Measurements from ENCODE around the gene SEMA3B.

SEMA3B gene

DNA sequence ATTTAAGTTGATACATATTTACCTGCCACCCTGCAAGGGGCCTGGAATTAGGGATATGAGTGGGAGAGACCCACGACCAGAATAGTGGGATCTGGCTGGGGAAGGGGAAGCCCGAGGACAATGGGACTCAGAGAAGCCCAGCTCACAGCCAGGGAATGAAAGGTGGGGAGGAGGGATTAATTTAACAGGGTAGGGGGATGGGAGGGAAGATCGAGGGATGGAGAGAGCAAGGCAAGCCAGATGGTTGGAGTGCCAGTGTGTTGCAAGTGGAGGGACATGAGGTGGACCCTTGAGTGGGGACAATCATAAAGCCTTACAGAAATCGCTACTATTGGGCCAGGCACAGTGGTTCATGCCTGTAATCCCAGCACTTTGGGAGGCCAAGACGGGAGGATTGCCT lies 37.4 kb upstream of the SEMA3B start:
- H3K9me2 ChIP-seq (replicated peaks; ENCODE audit: insufficient read depth, low read length), result no peaks in the 10 kb centered on the region
- peaks cover 8% of the 10 kb centered on the region for H3K4me1 ChIP-seq (ENCODE audit: low read length)
- no peak overlapping the region for H3K27ac ChIP-seq (ENCODE audit: low read length)
- H3K9ac ChIP-seq (ENCODE audit: low read length), result no peak overlapping the region
- TF ChIP-seq, protein P1, sequence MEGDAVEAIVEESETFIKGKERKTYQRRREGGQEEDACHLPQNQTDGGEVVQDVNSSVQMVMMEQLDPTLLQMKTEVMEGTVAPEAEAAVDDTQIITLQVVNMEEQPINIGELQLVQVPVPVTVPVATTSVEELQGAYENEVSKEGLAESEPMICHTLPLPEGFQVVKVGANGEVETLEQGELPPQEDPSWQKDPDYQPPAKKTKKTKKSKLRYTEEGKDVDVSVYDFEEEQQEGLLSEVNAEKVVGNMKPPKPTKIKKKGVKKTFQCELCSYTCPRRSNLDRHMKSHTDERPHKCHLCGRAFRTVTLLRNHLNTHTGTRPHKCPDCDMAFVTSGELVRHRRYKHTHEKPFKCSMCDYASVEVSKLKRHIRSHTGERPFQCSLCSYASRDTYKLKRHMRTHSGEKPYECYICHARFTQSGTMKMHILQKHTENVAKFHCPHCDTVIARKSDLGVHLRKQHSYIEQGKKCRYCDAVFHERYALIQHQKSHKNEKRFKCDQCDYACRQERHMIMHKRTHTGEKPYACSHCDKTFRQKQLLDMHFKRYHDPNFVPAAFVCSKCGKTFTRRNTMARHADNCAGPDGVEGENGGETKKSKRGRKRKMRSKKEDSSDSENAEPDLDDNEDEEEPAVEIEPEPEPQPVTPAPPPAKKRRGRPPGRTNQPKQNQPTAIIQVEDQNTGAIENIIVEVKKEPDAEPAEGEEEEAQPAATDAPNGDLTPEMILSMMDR (IDR thresholded peaks at IDR 0.05; ENCODE audit: low read length), result no peak
- TF ChIP-seq EZH2phosphoT487 (IDR thresholded peaks at IDR 0.05; ENCODE audit: low read length) (no peak), EZH2 (optimal IDR thresholded peaks at IDR 0.05; ENCODE audit: low read depth, low read length) (no peak)
- no peaks in the 10 kb centered on the region for H3K9me3 ChIP-seq (replicated peaks; ENCODE audit: insufficient read depth, low read length)
- no peaks in the 10 kb centered on the region for H4K20me1 ChIP-seq (ENCODE audit: insufficient read depth, low read length)
- no peaks in the 10 kb centered on the region for H3K27me3 ChIP-seq (replicated peaks; ENCODE audit: insufficient read depth, low read length)
- H3F3A ChIP-seq (ENCODE audit: insufficient read depth, low read length), result peaks cover 5% of the 10 kb centered on the region; the same call in 1 of the 2 replicates
- no peaks in the 10 kb centered on the region for H3K36me3 ChIP-seq (replicated peaks; ENCODE audit: insufficient read depth, low read length)
- DNase-seq, result no peak
- H3K79me2 ChIP-seq (ENCODE audit: low read length), result peaks cover 13% of the 10 kb centered on the region
- no peak overlapping the region for H3K4me2 ChIP-seq (ENCODE audit: low read depth, low read length)
- H2AFZ ChIP-seq (ENCODE audit: low read length), result no peak overlapping the region
- H3K4me3 ChIP-seq (ENCODE audit: low read length), result no peak overlapping the region

DNA sequence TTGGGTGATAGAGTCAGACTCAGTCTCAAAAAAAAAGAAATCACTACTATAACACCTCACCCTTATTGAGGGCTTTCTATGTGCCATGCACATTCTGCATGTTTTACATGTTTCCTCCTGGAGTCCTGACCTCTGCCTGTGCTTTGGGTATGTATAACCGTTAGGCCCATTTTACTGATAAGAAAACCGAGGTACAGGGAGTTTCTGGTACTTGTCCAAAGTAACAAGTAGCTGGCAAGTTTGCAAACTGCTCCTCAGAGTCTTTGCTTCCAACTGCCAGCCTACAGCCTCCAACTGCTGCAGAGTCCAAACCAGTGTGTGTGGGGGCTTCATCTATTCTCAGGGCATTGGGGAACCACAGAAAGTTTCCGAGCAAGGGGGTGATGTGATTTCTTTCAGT lies 36.6 kb upstream of the SEMA3B start:
- no peak for DNase-seq
- Histone ChIP-seq H3K4me3 (ENCODE audit: low read length) (no peak overlapping the region), H3K4me1 (ENCODE audit: low read length) (peaks cover 6% of the 10 kb centered on the region), H3F3A (ENCODE audit: insufficient read depth, low read length) (peaks cover 4% of the 10 kb centered on the region), H2AFZ (ENCODE audit: low read length) (no peak overlapping the region), H3K9ac (ENCODE audit: low read length) (no peak overlapping the region), H3K79me2 (ENCODE audit: low read length) (peaks cover 21% of the 10 kb centered on the region), H3K9me2 (replicated peaks; ENCODE audit: insufficient read depth, low read length) (no peaks in the 10 kb centered on the region), H3K4me2 (ENCODE audit: low read depth, low read length) (no peak overlapping the region), H3K27ac (ENCODE audit: low read length) (no peak overlapping the region), H3K9me3 (replicated peaks; ENCODE audit: insufficient read depth, low read length) (no peaks in the 10 kb centered on the region), H3K36me3 (replicated peaks; ENCODE audit: insufficient read depth, low read length) (no peaks in the 10 kb centered on the region), H3K27me3 (replicated peaks; ENCODE audit: insufficient read depth, low read length) (no peaks in the 10 kb centered on the region), H4K20me1 (ENCODE audit: insufficient read depth, low read length) (no peaks in the 10 kb centered on the region)
- no peak for TF ChIP-seq EZH2 (optimal IDR thresholded peaks at IDR 0.05; ENCODE audit: low read depth, low read length)
- TF ChIP-seq EZH2phosphoT487 (IDR thresholded peaks at IDR 0.05; ENCODE audit: low read length), result no peak
- TF ChIP-seq, protein P1 (IDR thresholded peaks at IDR 0.05; ENCODE audit: low read length), result no peak

DNA sequence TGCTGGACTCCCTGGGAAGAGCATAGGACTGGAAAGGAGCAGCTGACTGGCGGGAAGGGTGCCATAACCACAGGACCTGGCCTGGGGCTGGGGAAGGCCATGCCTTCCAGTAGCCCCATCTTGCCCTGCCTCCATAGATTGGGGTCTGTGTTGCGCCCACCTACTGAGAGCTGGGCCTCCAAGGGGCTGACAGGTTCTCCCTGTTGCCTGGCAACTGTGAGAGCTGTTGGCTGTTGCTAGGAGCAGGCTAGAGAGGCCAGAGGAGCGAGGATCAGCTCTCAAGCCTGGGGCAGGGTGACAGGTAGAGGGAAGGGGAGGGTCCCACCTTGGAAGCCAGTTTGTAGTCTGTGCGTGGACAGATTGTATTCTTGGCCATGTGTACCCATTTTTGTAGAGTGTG lies 35.8 kb upstream of the SEMA3B start:
- no peaks in the 10 kb centered on the region for H3K27me3 ChIP-seq (replicated peaks; ENCODE audit: insufficient read depth, low read length)
- H3K79me2 ChIP-seq (ENCODE audit: low read length), result peaks cover 29% of the 10 kb centered on the region
- H3F3A ChIP-seq (ENCODE audit: insufficient read depth, low read length), result peaks cover 10% of the 10 kb centered on the region
- H3K36me3 ChIP-seq (replicated peaks; ENCODE audit: insufficient read depth, low read length), result no peaks in the 10 kb centered on the region
- TF ChIP-seq, protein P1 (IDR thresholded peaks at IDR 0.05; ENCODE audit: low read length), result no peak
- TF ChIP-seq EZH2 (optimal IDR thresholded peaks at IDR 0.05; ENCODE audit: low read depth, low read length), result no peak
- no peak for TF ChIP-seq EZH2phosphoT487 (IDR thresholded peaks at IDR 0.05; ENCODE audit: low read length)
- H3K4me3 ChIP-seq (ENCODE audit: low read length), result no peak overlapping the region
- no peak overlapping the region for H3K27ac ChIP-seq (ENCODE audit: low read length)
- H3K4me2 ChIP-seq (ENCODE audit: low read depth, low read length), result no peak overlapping the region
- no peak overlapping the region for H2AFZ ChIP-seq (ENCODE audit: low read length)
- DNase-seq, result no peak
- no peaks in the 10 kb centered on the region for H3K9me3 ChIP-seq (replicated peaks; ENCODE audit: insufficient read depth, low read length)
- H4K20me1 ChIP-seq (ENCODE audit: insufficient read depth, low read length), result no peaks in the 10 kb centered on the region
- H3K4me1 ChIP-seq (ENCODE audit: low read length), result peaks cover 7% of the 10 kb centered on the region
- H3K9me2 ChIP-seq (replicated peaks; ENCODE audit: insufficient read depth, low read length), result no peaks in the 10 kb centered on the region
- no peak overlapping the region for H3K9ac ChIP-seq (ENCODE audit: low read length)
